Measurements from ENCODE around the gene SLC24A4.

Gene SLC24A4

GRCh38 chr14:92470215-92470614 lies 147.2 kb downstream of the SLC24A4 start:
- peak; percentile 83 for DNase-seq (ENCODE audit: low read depth)
- H3K4me3 ChIP-seq (ENCODE audit: control insufficient read depth, low read depth, low read length) = no peak overlapping the region

DNA sequence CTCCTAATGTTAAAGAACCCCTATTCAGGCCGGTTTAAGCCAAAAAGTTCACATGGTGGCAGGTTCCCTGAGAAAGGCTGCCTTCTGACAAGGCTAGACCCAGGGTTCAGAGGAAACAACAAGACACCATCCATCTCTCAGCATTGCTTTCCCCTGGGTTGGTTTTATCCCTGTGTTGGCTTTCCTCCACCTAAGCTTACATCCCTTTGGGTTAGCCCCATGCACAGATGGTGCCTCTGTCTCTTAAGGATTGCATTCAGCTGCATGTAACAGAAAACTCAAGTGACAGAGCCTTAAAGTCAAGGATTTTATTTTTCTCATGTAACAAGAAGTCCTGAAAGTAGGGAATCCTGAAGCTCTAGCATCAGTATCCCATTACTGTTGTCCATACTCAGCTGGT lies 147.8 kb downstream of the SLC24A4 start:
- DNase-seq (ENCODE audit: low read depth) = no peak
- TF ChIP-seq, protein P1, sequence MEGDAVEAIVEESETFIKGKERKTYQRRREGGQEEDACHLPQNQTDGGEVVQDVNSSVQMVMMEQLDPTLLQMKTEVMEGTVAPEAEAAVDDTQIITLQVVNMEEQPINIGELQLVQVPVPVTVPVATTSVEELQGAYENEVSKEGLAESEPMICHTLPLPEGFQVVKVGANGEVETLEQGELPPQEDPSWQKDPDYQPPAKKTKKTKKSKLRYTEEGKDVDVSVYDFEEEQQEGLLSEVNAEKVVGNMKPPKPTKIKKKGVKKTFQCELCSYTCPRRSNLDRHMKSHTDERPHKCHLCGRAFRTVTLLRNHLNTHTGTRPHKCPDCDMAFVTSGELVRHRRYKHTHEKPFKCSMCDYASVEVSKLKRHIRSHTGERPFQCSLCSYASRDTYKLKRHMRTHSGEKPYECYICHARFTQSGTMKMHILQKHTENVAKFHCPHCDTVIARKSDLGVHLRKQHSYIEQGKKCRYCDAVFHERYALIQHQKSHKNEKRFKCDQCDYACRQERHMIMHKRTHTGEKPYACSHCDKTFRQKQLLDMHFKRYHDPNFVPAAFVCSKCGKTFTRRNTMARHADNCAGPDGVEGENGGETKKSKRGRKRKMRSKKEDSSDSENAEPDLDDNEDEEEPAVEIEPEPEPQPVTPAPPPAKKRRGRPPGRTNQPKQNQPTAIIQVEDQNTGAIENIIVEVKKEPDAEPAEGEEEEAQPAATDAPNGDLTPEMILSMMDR (IDR thresholded peaks at IDR 0.05; ENCODE audit: control insufficient read depth, insufficient read depth, low read depth, low read length, missing control alignments) = no peak
- H3K4me3 ChIP-seq (ENCODE audit: control insufficient read depth, low read depth, low read length) = no peak overlapping the region

More at GRCh38 chr14:92470215-92470614, 147.2 kb downstream of the SLC24A4 start:
- TF ChIP-seq, protein P1 (IDR thresholded peaks at IDR 0.05; ENCODE audit: control insufficient read depth, insufficient read depth, low read depth, low read length, missing control alignments) = no peak

DNA sequence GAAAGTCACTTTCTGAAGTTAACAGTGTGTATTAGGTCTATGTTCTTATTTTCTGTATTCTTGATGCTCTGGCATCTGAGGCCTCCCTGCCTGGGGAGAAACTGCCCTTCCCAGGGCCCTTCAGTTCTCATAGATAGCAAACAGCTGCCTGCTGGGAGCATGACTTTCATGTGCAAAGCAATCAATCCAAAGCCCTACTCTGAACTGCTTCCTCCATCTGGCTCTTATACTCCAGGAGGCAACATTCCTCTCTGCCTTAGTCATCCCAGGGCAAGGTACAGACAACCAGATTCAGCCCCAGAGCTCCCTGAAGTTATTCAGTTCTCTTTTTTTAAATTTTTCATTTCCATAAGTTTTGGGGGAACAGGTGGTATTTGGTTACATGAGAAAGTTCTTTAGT lies 149.0 kb downstream of the SLC24A4 start:
- DNase-seq (ENCODE audit: low read depth) = peak; percentile 41

GRCh38 chr14:92472860-92473259 lies 149.9 kb downstream of the SLC24A4 start:
- DNase-seq (ENCODE audit: low read depth) = no peak
- TF ChIP-seq, protein P1 (IDR thresholded peaks at IDR 0.05; ENCODE audit: control insufficient read depth, insufficient read depth, low read depth, low read length, missing control alignments) = no peak
- H3K4me3 ChIP-seq (ENCODE audit: control insufficient read depth, low read depth, low read length) = no peak overlapping the region

More for the DNA sequence above, 149.0 kb downstream of the SLC24A4 start:
- TF ChIP-seq, protein P1 (IDR thresholded peaks at IDR 0.05; ENCODE audit: control insufficient read depth, insufficient read depth, low read depth, low read length, missing control alignments) = no peak
- no peak overlapping the region for H3K4me3 ChIP-seq (ENCODE audit: control insufficient read depth, low read depth, low read length)

DNA sequence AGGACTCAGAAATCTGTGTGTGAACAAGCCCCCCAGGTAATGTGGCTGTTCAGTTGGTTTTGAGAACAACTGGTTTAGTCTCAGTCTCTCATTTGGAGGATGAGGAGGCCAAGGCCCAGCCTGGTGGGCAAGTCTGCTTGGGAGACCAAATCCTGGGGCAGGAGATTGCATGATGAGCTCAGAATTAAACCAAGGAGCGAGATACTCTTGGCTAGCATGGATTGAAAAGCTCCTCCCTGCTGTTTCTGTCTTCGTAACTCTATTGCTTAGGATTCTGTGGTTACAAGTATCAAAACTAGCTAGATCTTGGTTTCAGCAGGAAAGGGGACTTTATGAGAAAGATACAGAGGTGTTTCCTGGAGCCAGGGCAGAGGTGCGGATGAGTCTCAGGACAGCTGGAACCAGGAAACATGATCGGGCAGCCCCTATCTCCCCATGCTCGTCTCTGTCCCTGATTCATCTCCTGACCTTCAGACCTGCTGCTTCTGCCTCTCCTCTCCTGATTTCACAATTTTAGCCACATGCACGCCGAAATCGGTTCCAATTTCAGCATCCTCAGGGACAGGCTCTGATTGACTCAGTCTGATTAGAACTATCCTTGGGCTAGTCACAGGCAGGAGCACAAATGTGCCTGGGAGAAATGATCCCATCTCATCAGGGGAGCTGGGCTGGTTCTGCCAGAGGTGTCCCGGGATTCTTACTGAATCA lies 150.4 kb downstream of the SLC24A4 start:
- TF ChIP-seq, protein P1 (IDR thresholded peaks at IDR 0.05; ENCODE audit: control insufficient read depth, insufficient read depth, low read depth, low read length, missing control alignments) = no peak
- peak; percentile 57 for DNase-seq (ENCODE audit: low read depth)
- H3K4me3 ChIP-seq (ENCODE audit: control insufficient read depth, low read depth, low read length) = no peak overlapping the region

DNA sequence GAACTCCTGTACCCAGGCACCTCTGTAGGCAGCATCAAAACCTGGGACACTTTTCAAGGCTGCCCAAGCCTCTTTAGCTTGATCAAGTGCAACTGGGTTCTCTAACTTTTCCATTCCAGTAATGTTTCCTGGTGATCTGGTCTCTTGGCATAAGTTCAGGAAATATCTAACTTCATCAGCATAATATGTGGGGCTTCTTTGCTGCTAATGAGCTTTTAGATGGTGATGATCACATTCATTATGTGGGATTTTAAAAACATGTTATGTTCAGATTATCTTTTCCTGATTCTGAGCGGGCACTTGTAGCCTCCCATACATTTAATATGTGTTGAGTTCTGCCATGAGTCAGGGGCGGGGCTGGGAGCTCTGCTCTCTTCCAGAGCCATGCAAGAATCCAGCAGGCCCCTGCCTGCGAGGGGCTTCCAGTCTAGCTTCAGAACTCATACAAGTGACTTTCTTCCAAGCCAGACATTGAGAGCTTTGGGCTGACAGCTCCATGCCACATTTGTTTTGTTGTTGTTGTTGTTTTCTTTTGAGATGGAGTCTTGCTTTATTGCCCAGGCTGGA lies 151.1 kb downstream of the SLC24A4 start:
- DNase-seq (ENCODE audit: low read depth) = no peak
- no peak overlapping the region for H3K4me3 ChIP-seq (ENCODE audit: control insufficient read depth, low read depth, low read length)
- TF ChIP-seq, protein P1 (IDR thresholded peaks at IDR 0.05; ENCODE audit: control insufficient read depth, insufficient read depth, low read depth, low read length, missing control alignments) = no peak
